GM12874 (cell line): Measurements from ENCODE around the gene ZCCHC24.

Source experiments
- TF ChIP-seq, protein P1 (sequence below): IDR thresholded peaks from 2 replicates; pipeline ENCODE4 v1.5.1; 2011; ENCODE audit warnings: low read depth, mild to moderate bottlenecking, control low read depth, low read length, moderate library complexity; ENCODE audit not compliant: insufficient read depth

Gene ZCCHC24

DNA sequence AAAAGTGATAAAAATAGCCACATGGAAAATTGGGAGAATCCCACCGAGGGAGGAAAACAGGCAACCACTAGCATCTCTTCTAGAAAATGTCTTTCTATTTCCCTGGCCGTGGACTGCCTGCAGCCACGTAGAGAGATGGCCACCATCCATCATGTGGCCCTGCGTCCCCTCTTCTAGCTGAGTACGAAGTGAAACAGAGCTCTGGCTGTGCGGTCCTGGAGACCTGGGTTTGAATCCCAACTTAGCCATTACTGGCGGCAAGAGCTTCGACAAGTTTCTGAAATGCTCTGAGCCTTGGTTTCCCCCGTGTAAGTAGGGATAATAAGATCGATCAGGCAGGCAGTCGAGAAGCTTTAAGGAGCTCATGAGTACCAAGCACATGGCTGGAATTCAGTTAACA is 32.9 kb downstream of the ZCCHC24 start:
- TF ChIP-seq, protein P1, sequence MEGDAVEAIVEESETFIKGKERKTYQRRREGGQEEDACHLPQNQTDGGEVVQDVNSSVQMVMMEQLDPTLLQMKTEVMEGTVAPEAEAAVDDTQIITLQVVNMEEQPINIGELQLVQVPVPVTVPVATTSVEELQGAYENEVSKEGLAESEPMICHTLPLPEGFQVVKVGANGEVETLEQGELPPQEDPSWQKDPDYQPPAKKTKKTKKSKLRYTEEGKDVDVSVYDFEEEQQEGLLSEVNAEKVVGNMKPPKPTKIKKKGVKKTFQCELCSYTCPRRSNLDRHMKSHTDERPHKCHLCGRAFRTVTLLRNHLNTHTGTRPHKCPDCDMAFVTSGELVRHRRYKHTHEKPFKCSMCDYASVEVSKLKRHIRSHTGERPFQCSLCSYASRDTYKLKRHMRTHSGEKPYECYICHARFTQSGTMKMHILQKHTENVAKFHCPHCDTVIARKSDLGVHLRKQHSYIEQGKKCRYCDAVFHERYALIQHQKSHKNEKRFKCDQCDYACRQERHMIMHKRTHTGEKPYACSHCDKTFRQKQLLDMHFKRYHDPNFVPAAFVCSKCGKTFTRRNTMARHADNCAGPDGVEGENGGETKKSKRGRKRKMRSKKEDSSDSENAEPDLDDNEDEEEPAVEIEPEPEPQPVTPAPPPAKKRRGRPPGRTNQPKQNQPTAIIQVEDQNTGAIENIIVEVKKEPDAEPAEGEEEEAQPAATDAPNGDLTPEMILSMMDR: no peak

DNA sequence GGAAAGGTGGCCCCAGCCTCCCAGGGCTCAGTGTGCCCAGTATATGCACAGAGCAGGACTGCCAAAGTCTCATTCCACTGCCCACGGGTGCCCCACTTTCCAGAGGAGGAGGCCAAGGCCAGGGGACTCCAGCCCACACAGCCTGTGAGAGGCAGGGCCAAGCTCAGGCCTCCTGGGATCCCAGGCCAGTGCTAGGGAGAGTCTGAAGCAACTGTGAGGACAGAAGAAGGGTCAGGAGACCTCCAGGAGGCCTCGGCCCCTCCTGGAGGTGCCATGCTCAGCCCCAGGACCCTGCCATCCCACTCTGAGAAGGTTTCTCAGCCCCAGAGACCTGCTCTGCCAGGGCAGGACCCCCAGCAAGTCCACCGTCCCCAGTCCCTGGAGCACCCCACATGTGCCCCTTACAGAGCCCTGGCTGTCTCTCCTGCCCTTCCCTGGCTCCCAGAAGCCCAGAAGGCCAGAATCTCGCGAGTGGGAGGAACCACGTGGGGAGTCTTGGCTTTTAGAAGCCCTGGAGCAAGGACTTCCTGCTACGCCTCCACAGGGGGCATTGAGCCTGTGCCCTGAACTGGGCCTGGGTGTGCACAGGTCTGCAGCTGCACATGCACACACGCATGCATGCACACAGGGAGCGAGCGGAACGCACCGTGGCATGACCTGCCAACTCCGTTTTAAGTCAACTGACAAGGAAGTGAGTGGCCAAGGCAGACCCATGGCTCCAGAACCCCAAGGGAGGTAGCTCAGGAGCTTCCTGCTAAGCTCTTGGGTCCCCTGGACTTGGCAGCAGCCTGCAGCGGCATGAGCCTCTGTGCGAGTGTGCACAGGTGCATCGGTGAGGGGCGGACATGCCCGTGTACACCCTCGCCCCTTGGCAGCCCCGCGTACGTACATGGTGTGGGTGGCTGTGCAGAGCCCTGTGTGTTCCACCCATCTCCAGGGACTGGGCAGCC is 33.6 kb downstream of the ZCCHC24 start:
- TF ChIP-seq, protein P1: no peak

DNA sequence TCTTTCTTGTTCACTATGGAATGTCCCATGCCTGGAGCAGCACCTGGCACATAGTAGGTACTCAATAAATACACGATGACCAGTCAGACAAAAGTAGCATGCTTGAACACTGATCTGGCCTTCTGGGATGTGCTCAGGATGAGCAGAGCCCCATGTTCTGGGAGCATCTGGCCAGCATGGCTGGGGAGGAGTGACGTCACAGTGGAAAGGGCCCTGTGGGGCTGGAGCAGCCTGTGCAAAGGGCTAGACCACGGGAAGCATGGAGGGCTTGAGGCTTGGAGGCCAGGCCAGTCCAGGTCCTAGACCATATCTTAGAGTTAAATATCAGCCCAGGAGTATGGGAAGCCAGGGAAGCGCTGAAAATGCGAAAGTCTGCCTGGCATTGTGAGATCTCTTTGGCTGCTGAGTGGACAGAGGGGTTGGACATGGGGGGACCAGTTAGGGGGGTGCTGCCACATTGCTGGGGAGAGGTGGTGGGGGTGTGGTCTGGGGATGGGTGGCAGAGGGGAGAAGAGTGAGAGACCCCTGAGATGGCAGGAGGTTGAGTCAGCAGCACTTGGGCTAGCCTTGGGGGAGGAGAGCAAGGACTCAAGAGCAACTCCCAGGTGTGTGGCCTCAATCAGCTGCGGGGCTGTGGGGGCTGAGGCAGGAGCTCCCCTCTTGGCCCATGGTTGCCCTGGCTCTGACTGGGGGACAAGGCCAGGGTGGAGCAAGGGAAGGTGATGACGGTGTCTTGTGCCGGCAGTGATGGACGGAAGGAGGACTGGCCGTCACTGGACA is 34.9 kb downstream of the ZCCHC24 start:
- TF ChIP-seq, protein P1: no peak

DNA sequence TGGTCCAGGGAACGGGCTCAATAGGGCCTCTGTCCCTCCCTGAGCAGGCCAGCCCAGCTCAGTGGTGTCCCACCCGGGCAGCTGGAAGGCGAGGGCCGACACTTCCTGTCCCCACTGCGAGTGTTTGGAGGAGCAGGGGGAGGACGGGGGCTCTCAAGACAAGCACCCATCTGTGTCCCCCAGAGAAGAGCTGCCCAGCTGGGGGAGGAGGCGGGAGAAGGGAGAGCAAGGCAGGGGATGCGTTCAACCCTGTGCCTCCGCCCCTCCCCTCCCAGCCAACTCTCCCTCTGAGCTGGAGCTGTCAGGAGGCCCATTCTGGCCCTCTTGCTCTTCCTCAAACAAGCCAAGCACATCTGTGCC is 35.7 kb downstream of the ZCCHC24 start:
- TF ChIP-seq, protein P1: no peak

DNA sequence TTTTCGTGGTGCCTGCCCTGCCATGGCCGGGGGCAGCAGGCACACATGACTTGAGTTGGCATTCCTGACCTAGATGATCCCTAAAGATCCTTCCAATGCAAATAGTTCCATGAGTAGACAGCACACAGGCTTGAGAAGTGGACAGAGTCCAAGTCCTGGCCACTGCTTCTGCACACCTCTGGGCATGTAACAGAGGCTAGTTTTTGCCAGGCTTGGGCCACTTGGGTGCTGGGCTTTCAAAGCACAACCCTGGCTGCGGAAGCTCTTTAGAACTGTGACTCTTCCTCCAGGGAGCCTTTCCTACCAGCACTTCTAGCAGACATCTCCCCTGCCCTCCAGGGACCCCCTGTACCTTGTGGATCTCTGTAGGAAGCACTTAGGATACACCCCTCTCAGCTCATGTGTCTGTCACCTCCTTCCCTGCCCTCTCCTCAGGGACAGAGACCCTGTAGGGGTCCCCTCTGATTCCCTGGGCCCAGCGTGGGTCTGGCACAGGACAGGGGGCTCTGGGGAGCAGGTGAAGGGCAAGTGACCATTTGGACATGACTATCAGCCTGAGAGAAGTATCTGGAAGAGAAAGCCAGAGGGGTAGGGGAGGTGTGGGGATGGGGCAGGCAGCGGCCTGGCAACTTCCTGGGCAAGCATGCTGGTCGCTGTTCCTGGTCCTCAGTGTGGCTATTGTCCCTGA is 36.2 kb downstream of the ZCCHC24 start:
- TF ChIP-seq, protein P1: no peak

DNA sequence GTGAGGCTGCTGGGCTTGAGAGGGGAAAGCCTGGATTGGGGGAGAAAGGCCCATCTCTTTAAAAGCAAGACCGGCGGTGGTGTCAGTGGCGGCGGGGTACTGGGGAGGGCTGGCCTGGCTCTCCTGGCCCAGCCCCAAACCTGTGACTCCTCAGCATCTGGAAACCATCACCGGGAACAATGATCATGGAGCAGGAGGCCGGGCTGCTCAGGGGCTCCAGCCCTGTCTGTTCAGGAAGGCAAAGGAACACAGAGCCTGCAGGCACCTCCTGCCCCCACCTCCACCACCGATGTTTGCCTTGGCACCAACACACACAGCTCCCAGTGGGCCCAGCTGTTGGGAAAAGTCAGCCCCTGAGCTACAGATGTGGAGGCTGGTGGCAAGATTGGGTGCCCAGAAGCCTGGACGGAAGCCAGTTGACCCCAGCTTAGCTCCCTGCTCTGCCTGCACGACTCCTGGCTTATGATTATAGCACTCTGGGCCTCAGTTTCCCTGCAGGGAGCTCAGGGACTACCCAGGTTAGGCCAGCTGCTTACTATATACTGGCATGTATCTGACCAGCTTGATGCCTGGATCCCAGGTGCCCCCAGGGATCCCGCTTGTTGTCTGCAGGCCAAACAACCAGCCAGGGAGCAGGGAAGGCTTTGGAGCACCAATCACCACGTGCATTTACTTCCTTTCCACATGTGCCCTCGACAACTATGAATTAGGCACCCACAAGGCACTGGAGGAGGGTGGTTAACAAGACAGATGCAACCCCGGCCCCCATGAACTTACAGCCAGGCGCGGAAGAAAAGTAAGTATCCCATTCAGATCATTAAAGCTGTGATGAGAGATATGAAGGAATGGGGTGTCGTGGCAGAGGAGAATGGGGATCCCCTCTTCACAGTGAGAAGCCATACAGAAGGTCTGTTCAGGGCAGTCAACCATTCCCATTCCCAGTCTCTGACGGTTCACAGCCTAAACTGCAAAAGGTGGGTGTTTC is 37.3 kb downstream of the ZCCHC24 start:
- TF ChIP-seq, protein P1: no peak
